ENCODE data around the gene SLC7A4.
"Not testable (repeated sequence)": the region's sequence is repeated elsewhere in the genome, so short reads cannot be mapped to it uniquely, and the experiment has no call there.

SLC7A4 gene

GRCh38 chr22:21073482-21073881 lies 41.1 kb upstream of the SLC7A4 start:
- FAIRE-seq (no peak), DNase-seq (ENCODE audit: insufficient read length, low spot score) (no peak)
- TF ChIP-seq PAX5 (IDR thresholded peaks at IDR 0.05; ENCODE audit: insufficient read depth, low read length, severe bottlenecking): no peak
- no peak for TF ChIP-seq SPI1 (IDR thresholded peaks at IDR 0.05; ENCODE audit: low read depth, low read length)
- TF ChIP-seq POU2F2 (IDR thresholded peaks at IDR 0.05; ENCODE audit: low read depth, low read length): no peak
- no peak for TF ChIP-seq POLR2A (IDR thresholded peaks at IDR 0.05; ENCODE audit: low read depth, low read length)
- no peak for TF ChIP-seq POLR2AphosphoS5 (IDR thresholded peaks at IDR 0.05; ENCODE audit: low read depth, low read length)

- no peak for TF ChIP-seq POU2F2 (IDR thresholded peaks at IDR 0.05; ENCODE audit: low read depth, low read length)
- TF ChIP-seq PAX5 (IDR thresholded peaks at IDR 0.05; ENCODE audit: insufficient read depth, low read length, severe bottlenecking): no peak
- no peak for TF ChIP-seq POLR2A (IDR thresholded peaks at IDR 0.05; ENCODE audit: low read depth, low read length)
- TF ChIP-seq SPI1 (IDR thresholded peaks at IDR 0.05; ENCODE audit: low read depth, low read length): no peak
- no peak for TF ChIP-seq TAF1 (IDR thresholded peaks at IDR 0.05; ENCODE audit: low read depth, low read length)
- TF ChIP-seq POLR2AphosphoS5 (IDR thresholded peaks at IDR 0.05; ENCODE audit: low read depth, low read length): no peak
- FAIRE-seq: no peak
- DNase-seq (ENCODE audit: insufficient read length, low spot score): no peak
Observed at GRCh38 chr22:21073023-21073422, 40.7 kb upstream of the SLC7A4 start.

- not testable (repeated sequence) for FAIRE-seq; DNase-seq (ENCODE audit: insufficient read length, low spot score)
Observed at GRCh38 chr22:21071796-21072195, 39.4 kb upstream of the SLC7A4 start.

GRCh38 chr22:21070690-21071615 lies 38.6 kb upstream of the SLC7A4 start:
- FAIRE-seq: no peak
- no peak for DNase-seq (ENCODE audit: insufficient read length, low spot score)
- no peak for TF ChIP-seq POU2F2 (IDR thresholded peaks at IDR 0.05; ENCODE audit: low read depth, low read length)
- TF ChIP-seq TAF1 (IDR thresholded peaks at IDR 0.05; ENCODE audit: low read depth, low read length): no peak
- no peak for TF ChIP-seq SPI1 (IDR thresholded peaks at IDR 0.05; ENCODE audit: low read depth, low read length)
- TF ChIP-seq POLR2AphosphoS5 (IDR thresholded peaks at IDR 0.05; ENCODE audit: low read depth, low read length): no peak
- no peak for TF ChIP-seq PAX5 (IDR thresholded peaks at IDR 0.05; ENCODE audit: insufficient read depth, low read length, severe bottlenecking)
- TF ChIP-seq POLR2A (IDR thresholded peaks at IDR 0.05; ENCODE audit: low read depth, low read length): no peak

GRCh38 chr22:21069375-21069774 lies 37.0 kb upstream of the SLC7A4 start:
- TF ChIP-seq POLR2A (IDR thresholded peaks at IDR 0.05; ENCODE audit: low read depth, low read length) (no peak), POLR2AphosphoS5 (IDR thresholded peaks at IDR 0.05; ENCODE audit: low read depth, low read length) (no peak), PAX5 (IDR thresholded peaks at IDR 0.05; ENCODE audit: insufficient read depth, low read length, severe bottlenecking) (no peak), SPI1 (IDR thresholded peaks at IDR 0.05; ENCODE audit: low read depth, low read length) (no peak), TAF1 (IDR thresholded peaks at IDR 0.05; ENCODE audit: low read depth, low read length) (no peak), POU2F2 (IDR thresholded peaks at IDR 0.05; ENCODE audit: low read depth, low read length) (no peak)
- DNase-seq (ENCODE audit: insufficient read length, low spot score) (no peak), FAIRE-seq (no peak)

- DNase-seq (ENCODE audit: insufficient read length, low spot score) (no peak), FAIRE-seq (no peak)
- TF ChIP-seq PAX5 (IDR thresholded peaks at IDR 0.05; ENCODE audit: insufficient read depth, low read length, severe bottlenecking): no peak
Observed at GRCh38 chr22:21068681-21069276, 36.4 kb upstream of the SLC7A4 start.

DNA sequence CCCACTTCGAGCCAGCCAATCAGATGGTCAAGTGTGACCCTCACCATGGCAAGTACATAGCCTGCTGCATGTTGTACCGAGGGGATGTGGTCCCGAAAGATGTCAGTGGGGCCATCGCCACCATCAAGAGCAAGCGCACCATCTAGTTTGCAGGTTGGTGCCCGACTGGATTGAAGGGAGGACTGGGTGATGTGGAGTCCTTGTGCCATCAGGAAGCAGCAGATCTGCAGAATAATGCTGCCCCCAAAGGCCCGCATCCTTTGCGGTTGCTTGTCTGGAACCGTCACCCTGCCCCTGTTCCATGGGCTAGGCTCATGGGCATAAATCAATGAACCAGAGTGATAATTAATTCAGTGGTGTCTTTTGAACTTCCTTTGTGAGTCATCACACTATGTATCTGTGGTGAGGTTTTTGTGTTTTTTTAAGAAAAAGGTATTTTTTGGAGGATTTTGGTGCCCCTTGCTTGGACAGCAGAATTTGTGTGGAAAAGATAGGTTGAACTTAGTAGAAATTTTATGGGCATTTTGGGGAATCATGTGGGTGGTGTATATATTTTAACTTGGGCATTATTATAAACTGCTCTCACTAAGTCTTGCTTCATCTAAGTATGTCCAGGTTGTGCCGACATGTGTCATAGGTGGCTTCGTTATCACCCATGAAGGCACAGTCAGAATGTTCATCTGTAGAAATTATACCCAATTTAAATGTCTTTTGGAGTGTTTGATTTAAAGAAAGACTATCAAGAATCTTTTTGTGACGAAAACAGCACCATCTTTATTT lies 35.7 kb upstream of the SLC7A4 start:
- TF ChIP-seq POU2F2 (IDR thresholded peaks at IDR 0.05; ENCODE audit: low read depth, low read length) (no peak), SPI1 (IDR thresholded peaks at IDR 0.05; ENCODE audit: low read depth, low read length) (no peak), TAF1 (IDR thresholded peaks at IDR 0.05; ENCODE audit: low read depth, low read length) (no peak), PAX5 (IDR thresholded peaks at IDR 0.05; ENCODE audit: insufficient read depth, low read length, severe bottlenecking) (no peak), POLR2A (IDR thresholded peaks at IDR 0.05; ENCODE audit: low read depth, low read length) (no peak), POLR2AphosphoS5 (IDR thresholded peaks at IDR 0.05; ENCODE audit: low read depth, low read length) (no peak)

DNA sequence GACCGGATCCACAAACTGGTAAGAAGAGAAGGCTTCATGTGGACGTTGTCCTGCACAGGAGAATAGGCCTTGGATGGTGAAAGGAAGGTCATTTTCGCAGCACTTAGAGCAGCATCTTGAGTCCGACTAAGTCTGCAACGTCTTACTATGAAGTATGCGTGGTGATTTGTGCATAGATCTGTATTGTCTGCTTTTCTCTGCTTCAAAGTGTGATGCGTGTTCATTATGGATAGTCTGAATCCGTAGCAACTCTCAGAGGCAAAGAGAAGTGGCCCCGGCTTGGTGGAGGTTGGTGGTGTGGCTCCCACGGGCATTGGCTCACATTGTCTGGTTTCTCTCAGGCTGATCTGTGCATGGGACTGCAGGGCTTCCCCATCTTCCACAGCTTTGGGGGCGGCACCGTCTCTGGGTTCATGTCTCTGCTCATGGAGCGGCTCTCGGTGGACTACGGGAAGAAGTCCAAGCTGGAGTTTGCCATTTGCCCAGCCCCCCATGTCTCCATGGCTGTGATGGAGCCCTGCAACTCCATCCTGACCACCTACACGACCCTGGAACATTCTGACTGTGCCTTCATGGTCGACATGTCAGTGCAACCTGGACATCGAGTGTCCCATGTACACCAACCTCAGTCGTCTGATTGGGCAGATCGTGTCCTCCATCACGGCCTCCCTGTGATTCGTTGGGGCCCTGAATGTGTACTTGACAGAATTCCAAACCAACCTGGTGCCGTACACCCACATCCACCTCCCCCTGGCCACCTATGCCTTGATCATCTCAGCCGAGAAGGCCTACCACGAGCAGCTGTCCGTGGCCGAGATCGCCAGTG lies 34.9 kb upstream of the SLC7A4 start:
- TF ChIP-seq TAF1 (IDR thresholded peaks at IDR 0.05; ENCODE audit: low read depth, low read length) (no peak), SPI1 (IDR thresholded peaks at IDR 0.05; ENCODE audit: low read depth, low read length) (no peak)
- no peak for FAIRE-seq
- DNase-seq (ENCODE audit: insufficient read length, low spot score): no peak

More for the DNA sequence above, 35.7 kb upstream of the SLC7A4 start:
- FAIRE-seq (no peak), DNase-seq (ENCODE audit: insufficient read length, low spot score) (no peak)

All from GM12891 (cell line).